Activated T-cell treated with anti-CD3 and anti-CD28 coated beads, Interleukin-2, amount 50 U/mL, for 4 hours (primary cell): ENCODE measurements around the gene ABLIM3. TPM values are rescaled to one million over a fixed set of nuclear protein-coding genes. Genes with fewer than 3 reads are reported as not detected.

Experiments
- ATAC-seq, 2 donors: fragments of 200-7000 bp; cut with Tn5 transposase; one replicate each; pipeline ENCODE4 v1.10.0; 2021
- DNase-seq: peaks from one replicate; pipeline ENCODE4 v3.0.0-alpha.2; 2020
- H3K27me3 Mint-ChIP-seq: one replicate; pipeline ENCODE4 v1.8.0; 2021; ENCODE audit warnings: low read depth, mixed read lengths
- H3K36me3 Mint-ChIP-seq: one replicate; pipeline ENCODE4 v1.8.0; 2022; ENCODE audit warnings: mixed read lengths; ENCODE audit not compliant: insufficient read depth
- H3K4me1 Mint-ChIP-seq: one replicate; pipeline ENCODE4 v1.8.0; 2021; ENCODE audit warnings: low read depth, mixed read lengths
- H3K4me3 Mint-ChIP-seq: one replicate; pipeline ENCODE4 v1.8.0; 2021; ENCODE audit warnings: mild to moderate bottlenecking, moderate library complexity, mixed read lengths
- H3K9me3 Mint-ChIP-seq: one replicate; pipeline ENCODE4 v1.8.0; 2021; ENCODE audit warnings: mixed read lengths
- total RNA-seq, 3 donors: library from RNA; stranded (reverse); gene quantifications; one replicate each; pipeline ENCODE4 v1.2.1, GENCODE V29; 2021

ABLIM3 gene
- total RNA-seq, 3 donors from 2014 or later: 0.10 to 0.24 (median 0.24) TPM

DNA sequence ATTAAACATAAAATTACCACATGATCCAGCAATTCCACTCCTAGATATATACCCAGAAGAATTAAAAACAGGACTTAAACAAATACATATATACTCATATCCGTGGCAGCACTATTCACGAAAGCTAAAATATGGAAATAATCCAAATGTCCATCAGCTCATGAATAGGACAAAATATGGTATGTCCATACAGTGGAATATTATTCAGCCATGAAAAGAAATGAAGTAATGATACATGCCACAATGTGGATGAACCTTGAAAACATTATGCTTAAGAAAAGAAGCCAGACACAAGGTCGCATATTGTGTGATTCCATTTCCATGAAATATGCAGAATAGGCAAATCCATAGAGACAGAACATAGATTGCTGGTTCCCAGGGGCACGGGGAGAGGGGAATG is 105.6 kb downstream of the ABLIM3 start:
- no peak for DNase-seq
- peaks cover 5% of the 10 kb centered on the region for H3K9me3 Mint-ChIP-seq
- ATAC-seq: no peak
- peaks cover 6% of the 10 kb centered on the region for H3K4me1 Mint-ChIP-seq
- no peak overlapping the region for H3K4me3 Mint-ChIP-seq
- H3K36me3 Mint-ChIP-seq: no peaks in the 10 kb centered on the region
- no peaks in the 10 kb centered on the region for H3K27me3 Mint-ChIP-seq

DNA sequence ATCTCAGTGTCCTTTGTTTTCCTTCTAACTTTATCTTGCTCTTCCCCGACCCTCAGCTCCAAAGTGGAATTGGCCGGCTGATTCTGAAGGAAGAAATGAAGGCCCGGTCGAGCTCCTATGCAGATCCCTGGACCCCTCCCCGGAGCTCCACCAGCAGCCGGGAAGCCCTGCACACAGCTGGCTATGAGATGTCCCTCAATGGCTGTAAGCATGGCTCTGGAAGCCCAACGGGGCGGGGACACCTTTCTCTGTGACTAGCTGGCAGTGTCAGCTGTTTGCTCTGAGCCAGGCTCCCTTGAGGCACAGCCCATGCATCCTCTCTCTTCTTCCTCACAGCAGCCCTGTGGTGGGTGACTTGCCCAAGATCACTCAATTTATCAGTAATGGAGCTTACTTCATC is 106.4 kb downstream of the ABLIM3 start:
- Mint-ChIP-seq H3K4me3 (no peak overlapping the region), H3K4me1 (peaks cover 1% of the 10 kb centered on the region), H3K36me3 (no peaks in the 10 kb centered on the region), H3K27me3 (no peaks in the 10 kb centered on the region), H3K9me3 (peaks cover 5% of the 10 kb centered on the region)
- DNase-seq: no peak
- ATAC-seq: no peak

DNA sequence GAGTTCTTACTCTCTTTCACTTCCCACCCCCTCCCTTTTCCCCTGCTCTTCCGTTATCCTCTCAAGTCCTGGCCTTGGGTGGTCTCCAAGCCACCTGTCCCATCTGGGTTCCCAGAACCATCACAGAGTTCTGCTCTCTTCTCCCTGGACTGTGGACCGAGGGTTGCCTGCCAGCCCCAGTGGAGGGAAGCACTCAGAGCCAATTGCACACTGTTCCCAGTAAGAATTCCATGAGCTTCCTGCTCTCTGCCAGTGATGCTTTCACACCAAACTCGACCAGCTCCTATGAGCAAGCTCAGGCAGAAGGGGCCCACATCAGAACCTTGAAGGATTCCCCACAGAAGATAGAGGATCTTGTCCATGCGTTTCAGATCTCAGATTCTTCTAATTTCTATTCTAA is 110.3 kb downstream of the ABLIM3 start:
- H3K9me3 Mint-ChIP-seq: peaks cover 5% of the 10 kb centered on the region
- H3K4me1 Mint-ChIP-seq: no peaks in the 10 kb centered on the region
- no peak for DNase-seq
- H3K27me3 Mint-ChIP-seq: peaks cover 2% of the 10 kb centered on the region
- H3K36me3 Mint-ChIP-seq: no peaks in the 10 kb centered on the region
- ATAC-seq: no peak
- no peak overlapping the region for H3K4me3 Mint-ChIP-seq

DNA sequence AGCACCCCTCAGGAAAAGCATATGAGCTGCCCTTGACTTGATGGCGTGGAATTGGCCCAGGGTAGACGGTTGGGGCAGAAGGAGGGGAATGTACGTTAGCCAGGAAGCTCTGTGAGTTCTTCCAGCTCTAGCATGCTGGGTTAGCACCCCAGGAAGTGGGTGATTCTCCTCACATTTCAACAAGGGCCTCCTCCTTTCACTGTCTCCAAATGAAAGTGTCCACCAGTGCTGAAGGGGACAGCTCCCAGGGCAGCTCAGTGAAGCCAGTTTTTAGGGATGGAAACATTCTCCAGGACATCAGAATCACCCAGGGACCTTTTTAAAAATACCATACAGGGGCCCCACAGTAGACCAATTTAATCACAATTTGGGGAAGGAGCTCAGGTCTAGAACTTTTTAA is 113.2 kb downstream of the ABLIM3 start:
- DNase-seq (no peak), ATAC-seq (no peak)
- H3K27me3 Mint-ChIP-seq: peaks cover 5% of the 10 kb centered on the region
- no peak overlapping the region for H3K4me3 Mint-ChIP-seq
- no peaks in the 10 kb centered on the region for H3K36me3 Mint-ChIP-seq
- no peaks in the 10 kb centered on the region for H3K9me3 Mint-ChIP-seq
- no peaks in the 10 kb centered on the region for H3K4me1 Mint-ChIP-seq

DNA sequence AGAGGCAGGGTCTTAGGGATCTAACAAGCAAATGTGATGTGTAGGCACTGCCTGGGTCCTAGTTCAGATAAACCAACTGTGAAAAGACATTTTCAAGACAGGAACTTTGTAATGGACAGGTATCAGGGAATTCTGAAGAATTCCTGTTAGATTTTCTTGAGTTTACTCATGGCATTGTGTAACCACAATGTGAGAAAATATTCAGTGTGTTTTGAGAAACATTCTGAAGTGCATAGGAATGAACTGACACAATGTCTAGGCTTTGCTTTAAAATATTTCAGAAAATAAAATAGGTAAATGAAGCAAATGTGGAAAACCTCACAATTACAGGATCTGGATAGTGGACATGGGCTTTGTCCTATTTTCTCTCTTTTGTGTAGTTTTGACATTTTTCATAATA is 115.2 kb downstream of the ABLIM3 start:
- Mint-ChIP-seq H3K4me1 (no peaks in the 10 kb centered on the region), H3K9me3 (no peaks in the 10 kb centered on the region), H3K36me3 (no peaks in the 10 kb centered on the region), H3K27me3 (peaks cover 15% of the 10 kb centered on the region), H3K4me3 (no peak overlapping the region)
- DNase-seq: no peak
- no peak for ATAC-seq

DNA sequence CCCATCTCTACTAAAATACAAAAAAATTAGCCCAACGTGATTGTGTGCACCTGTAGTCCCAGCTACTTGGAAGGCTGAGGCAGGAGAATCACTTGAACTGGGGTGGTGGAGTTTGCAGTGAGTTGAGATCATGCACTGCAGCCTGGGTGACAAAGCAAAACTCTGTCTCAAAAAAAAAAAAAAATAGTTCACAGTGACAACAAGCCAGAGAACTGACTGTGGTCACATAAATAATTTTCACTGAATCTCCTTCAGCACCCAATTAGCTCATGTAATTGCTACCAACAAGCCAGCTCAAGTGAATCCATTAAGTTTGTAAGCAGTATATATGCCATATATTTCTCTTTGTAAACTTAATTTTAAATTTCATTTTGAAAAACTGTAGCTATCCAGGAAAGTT is 115.8 kb downstream of the ABLIM3 start:
- Mint-ChIP-seq H3K4me1 (no peaks in the 10 kb centered on the region), H3K27me3 (peaks cover 15% of the 10 kb centered on the region), H3K4me3 (no peak overlapping the region), H3K9me3 (no peaks in the 10 kb centered on the region), H3K36me3 (no peaks in the 10 kb centered on the region)
- ATAC-seq (no peak), DNase-seq (no peak)

DNA sequence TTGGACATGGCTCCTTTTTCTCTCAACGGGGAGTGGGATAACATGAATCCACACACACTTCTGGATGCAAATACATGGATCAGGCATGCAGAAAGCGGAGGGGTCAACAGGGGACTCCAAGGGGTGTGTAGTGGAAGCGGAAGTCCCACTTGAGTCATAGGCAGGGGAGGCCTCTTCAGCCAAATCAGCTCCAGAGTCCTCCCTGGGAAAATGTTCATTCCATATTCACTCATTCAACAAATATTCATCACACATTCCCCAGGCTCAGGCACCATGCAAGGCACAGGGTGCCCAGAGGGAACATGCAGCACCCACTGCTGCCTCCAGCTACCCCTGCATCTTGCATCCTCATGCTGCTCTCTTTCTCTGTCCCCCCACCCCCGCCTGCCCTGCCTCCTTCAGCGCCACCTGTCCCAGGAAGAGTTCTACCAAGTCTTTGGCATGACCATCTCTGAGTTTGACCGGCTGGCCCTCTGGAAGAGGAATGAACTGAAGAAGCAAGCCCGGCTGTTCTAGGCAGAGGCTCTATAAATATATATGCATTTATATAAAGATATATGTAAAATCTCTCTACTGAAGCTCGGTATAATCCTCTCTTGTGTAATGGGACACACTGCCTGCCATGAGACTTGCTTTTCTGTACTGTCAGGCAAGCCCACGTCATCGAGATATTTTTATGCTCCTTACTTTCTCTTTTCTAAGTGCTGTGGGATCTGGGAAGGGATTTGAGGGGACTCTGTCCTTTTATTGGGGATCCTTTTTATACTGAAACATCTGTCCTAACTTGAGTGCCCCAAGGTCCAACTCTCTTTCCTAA is 116.8 kb downstream of the ABLIM3 start:
- Mint-ChIP-seq H3K4me1 (no peaks in the 10 kb centered on the region), H3K9me3 (no peaks in the 10 kb centered on the region), H3K4me3 (no peak overlapping the region), H3K36me3 (no peaks in the 10 kb centered on the region), H3K27me3 (peaks cover 15% of the 10 kb centered on the region)
- ATAC-seq (no peak), DNase-seq (no peak)

DNA sequence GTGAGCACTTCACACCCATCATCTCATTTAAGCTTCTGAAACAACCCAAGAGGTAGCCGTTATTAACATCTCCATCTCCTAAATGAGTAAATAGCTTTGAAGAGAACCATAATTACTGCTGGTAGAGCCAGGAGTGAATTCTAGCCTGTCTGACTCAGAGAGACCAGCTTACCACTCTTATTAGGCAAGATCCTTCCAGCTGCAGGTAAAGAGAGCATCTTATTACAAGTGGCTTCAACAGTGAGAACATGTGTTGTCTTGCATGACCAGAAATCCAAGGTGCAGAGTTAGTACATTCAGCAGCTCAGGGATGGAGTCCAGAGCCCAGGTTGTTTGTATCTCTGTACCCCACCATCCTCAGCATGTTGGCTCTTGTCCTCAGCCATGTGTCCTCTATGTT is 119.5 kb downstream of the ABLIM3 start:
- no peak for ATAC-seq
- no peak overlapping the region for H3K4me3 Mint-ChIP-seq
- H3K9me3 Mint-ChIP-seq: no peaks in the 10 kb centered on the region
- peaks cover 7% of the 10 kb centered on the region for H3K4me1 Mint-ChIP-seq
- H3K36me3 Mint-ChIP-seq: no peaks in the 10 kb centered on the region
- H3K27me3 Mint-ChIP-seq: peaks cover 16% of the 10 kb centered on the region
- no peak for DNase-seq

DNA sequence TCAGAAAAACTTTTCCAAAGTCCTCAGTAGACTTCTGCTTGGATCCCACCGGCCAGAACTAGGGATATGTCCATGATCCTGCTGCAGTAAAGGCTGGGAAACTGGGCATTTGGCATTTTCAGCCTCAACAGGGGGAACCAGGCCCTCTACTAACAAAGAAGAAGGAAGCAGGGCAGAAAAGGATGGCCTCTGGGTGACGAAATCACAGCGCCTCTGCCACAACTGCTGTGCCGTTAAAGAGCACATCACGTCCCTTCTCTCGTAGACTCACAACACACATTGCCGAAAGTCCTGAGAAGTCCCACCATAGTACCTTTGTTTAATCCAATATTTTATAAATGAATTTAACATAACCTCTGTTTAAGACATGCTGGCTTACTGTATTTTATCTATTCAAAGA is 120.0 kb downstream of the ABLIM3 start:
- peaks cover 7% of the 10 kb centered on the region for H3K4me1 Mint-ChIP-seq
- ATAC-seq (no peak), DNase-seq (no peak)
- H3K36me3 Mint-ChIP-seq: no peaks in the 10 kb centered on the region
- H3K9me3 Mint-ChIP-seq: no peaks in the 10 kb centered on the region
- no peak overlapping the region for H3K4me3 Mint-ChIP-seq
- H3K27me3 Mint-ChIP-seq: peaks cover 16% of the 10 kb centered on the region

DNA sequence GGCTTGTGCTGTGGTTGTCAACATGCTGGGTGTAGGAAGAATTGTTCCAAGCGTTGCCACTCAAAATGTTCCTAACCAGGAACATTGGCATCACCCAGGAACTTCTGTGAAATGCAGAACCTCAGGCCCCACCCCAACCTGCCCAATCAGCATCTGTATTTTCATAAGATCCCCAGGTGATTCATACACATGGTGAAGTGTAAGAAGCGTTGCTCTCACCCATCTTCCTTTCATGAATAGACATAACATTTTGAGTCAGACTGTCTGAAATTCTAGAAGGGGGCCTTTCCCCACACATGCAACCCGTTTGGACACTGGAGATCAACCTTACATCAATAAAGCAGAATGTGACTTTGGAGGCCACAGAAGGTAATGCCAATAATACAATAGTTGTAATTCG is 121.0 kb downstream of the ABLIM3 start:
- ATAC-seq: no peak
- Mint-ChIP-seq H3K4me3 (no peak overlapping the region), H3K4me1 (peaks cover 7% of the 10 kb centered on the region), H3K36me3 (no peaks in the 10 kb centered on the region), H3K9me3 (no peaks in the 10 kb centered on the region), H3K27me3 (peaks cover 16% of the 10 kb centered on the region)
- DNase-seq: no peak

DNA sequence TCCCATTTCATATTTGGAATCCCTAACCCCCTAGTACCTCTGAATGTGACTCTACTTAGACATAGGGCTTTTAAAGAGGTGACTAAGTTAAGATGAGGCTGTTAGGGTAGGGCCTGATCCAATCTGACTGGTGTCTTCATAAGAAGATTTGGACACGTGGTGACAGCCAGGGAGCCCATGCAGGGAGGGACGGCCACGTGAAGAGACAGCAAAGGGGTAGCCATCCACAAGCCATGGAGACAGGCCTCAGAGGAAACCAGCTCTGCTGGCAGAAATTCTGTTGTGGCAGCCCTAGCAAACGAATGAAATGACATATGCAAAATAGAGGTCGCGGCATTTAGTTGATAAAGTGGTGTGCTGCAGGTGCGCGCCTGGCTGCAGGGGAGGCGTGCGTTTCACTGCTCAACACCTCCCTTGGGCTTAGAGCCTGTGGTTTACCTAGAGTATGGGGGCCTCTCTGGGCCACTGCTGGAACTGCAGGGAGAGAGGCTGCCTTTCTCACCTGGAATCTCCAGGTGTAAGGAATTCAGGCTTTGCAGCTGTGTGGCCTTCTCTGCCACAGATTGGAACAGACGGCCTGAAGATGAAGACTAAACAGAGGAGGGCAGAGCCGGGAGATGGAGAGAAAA is 123.3 kb downstream of the ABLIM3 start:
- Mint-ChIP-seq H3K4me3 (no peak overlapping the region), H3K27me3 (peaks cover 14% of the 10 kb centered on the region), H3K9me3 (peaks cover 4% of the 10 kb centered on the region), H3K36me3 (no peaks in the 10 kb centered on the region), H3K4me1 (peaks cover 7% of the 10 kb centered on the region)
- DNase-seq (peak; percentile 47), ATAC-seq (peak; percentile 68 to 79)

DNA sequence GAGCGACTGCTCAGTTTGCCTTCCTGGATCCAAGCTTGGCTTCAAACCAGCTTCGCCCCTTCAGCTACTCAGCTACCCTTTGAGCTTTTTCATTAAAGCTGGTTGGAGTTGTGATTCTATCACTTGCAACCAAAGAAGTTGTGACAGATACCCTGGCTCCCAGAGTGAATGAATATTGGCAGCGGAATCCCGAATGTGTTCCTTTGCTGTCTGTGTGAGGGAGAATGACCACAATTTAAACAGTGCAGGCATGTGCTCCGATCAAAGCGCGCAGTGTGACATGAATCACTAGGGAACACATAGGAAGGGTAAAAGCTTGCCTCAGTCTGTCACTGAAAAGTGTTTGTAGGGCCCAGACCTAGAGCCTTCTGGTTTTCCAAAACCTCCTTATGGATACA is 123.8 kb downstream of the ABLIM3 start:
- DNase-seq (no peak), ATAC-seq (no peak)
- Mint-ChIP-seq H3K27me3 (peaks cover 9% of the 10 kb centered on the region), H3K4me1 (peaks cover 7% of the 10 kb centered on the region), H3K36me3 (no peaks in the 10 kb centered on the region), H3K9me3 (peaks cover 4% of the 10 kb centered on the region), H3K4me3 (no peak overlapping the region)

DNA sequence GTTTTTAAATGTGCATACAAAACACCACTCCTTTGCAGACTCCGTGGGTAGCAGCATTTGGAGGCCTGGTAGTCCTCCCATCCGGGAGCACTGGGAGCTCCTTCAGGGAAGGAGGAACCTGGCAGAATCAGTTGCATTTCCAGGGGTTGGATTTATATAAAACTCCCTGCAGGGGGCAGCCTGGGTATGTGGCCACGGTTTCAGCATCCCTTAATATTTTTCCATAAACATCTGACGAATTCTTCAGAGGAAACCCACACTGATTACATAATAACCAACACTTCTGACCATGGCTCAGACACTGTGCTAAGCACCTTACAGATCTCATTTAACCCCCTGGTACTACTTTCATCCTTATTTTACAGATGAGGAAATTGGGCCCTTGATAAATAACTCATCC is 124.3 kb downstream of the ABLIM3 start:
- ATAC-seq: no peak
- H3K4me3 Mint-ChIP-seq: no peak overlapping the region
- peaks cover 4% of the 10 kb centered on the region for H3K9me3 Mint-ChIP-seq
- H3K4me1 Mint-ChIP-seq: peaks cover 7% of the 10 kb centered on the region
- H3K27me3 Mint-ChIP-seq: peaks cover 10% of the 10 kb centered on the region
- no peak for DNase-seq
- no peaks in the 10 kb centered on the region for H3K36me3 Mint-ChIP-seq

DNA sequence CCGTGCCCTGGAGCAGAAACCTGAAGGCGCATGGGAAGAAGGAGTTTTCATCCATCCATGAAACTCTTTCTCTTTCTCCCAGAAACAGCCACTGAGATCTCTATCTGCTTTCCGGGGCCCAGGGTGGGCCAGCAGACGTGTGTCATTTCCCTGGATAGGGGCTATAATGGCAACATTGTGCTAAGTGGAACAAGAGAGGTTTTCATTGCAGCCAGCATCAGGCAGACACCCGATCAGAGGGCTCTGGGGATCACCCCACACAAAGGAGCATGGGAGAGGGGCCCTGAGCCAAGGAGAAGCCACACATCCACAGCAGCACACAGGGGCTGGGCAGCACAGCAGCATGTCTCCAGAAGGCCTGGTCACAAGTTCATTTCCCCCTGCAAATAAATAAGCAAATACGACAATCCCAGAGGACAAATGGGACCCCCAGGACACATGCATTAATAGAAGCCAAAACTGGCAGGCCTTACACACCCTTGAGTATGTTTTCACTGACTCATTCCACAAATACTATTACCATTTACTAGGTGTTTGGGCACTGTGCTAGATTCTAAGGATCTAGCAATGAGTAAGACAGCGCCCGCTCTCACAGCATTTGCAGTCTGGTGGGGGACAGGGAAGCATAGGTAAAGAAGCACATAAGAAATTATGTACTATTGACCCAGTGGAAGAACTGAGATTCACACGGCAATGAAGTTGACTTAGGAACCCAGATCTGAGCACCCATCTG is 126.1 kb downstream of the ABLIM3 start:
- H3K36me3 Mint-ChIP-seq: no peaks in the 10 kb centered on the region

More for the DNA sequence above, 126.1 kb downstream of the ABLIM3 start:
- peaks cover 4% of the 10 kb centered on the region for H3K9me3 Mint-ChIP-seq
- H3K4me1 Mint-ChIP-seq: peaks cover 12% of the 10 kb centered on the region
- no peak for DNase-seq
- peaks cover 20% of the 10 kb centered on the region for H3K27me3 Mint-ChIP-seq
- H3K4me3 Mint-ChIP-seq: no peak overlapping the region
- ATAC-seq: no peak
